Epithelial cell of esophagus (primary cell): ENCODE results near the gene ATAD1.

ENCODE experiments used
- DNase-seq: peaks from one replicate; pipeline ENCODE4 v3.0.0; 2010; ENCODE audit warnings: low read depth
- H3K4me3 ChIP-seq: 2 replicates; pipeline ENCODE4 v1.5.1; 2011; ENCODE audit warnings: mild to moderate bottlenecking, low read length, control low read depth
- CTCF ChIP-seq: IDR thresholded peaks from 2 replicates; pipeline ENCODE4 v1.5.1; 2011; ENCODE audit warnings: low read depth, mild to moderate bottlenecking, low read length, control low read depth, inconsistent platforms; ENCODE audit not compliant: insufficient read depth; ENCODE audit errors: missing control alignments

Gene ATAD1

GRCh38 chr10:87817609-87818504 lies at the start of gene ATAD1:
Gene ATAD1, minus strand, starts transcription at chr10:87818226. Its CDS starts 3,627 bp downstream, at chr10:87814599.
- H3K4me3 ChIP-seq = peak within 1 kb of the TSS; percentile 86
- peak; percentile 32 for TF ChIP-seq CTCF
- DNase-seq = peak; percentile 89

- TF ChIP-seq CTCF = no peak
- no peak for DNase-seq
- H3K4me3 ChIP-seq = peak overlapping the region; percentile 88
These were observed 49.4 kb upstream of the ATAD1 start for GRCh38 chr10:87867453-87867852.

- TF ChIP-seq CTCF = no peak
- no peak for DNase-seq
- peak overlapping the region; percentile 88 for H3K4me3 ChIP-seq
These were observed 48.5 kb upstream of the ATAD1 start for GRCh38 chr10:87866412-87866974.

- no peak for DNase-seq
- H3K4me3 ChIP-seq = peak overlapping the region; percentile 88
These were observed 47.3 kb upstream of the ATAD1 start for GRCh38 chr10:87865241-87865881.

GRCh38 chr10:87864496-87865059 lies 46.6 kb upstream of the ATAD1 start:
- DNase-seq = no peak
- H3K4me3 ChIP-seq = peak overlapping the region; percentile 88
- no peak for TF ChIP-seq CTCF

More at GRCh38 chr10:87865241-87865881, 47.3 kb upstream of the ATAD1 start:
- TF ChIP-seq CTCF = no peak

- H3K4me3 ChIP-seq = peak overlapping the region; percentile 88
- peak; percentile 27 for DNase-seq
These were observed 46.0 kb upstream of the ATAD1 start for GRCh38 chr10:87863951-87864495.
